ENCODE data around the gene CFD. TPM values are rescaled to one million over a fixed set of nuclear protein-coding genes. Genes with fewer than 3 reads are reported as not detected.

The CFD gene
- total and polyA plus RNA-seq, 2 donors, result 6.3 to 40.0 TPM

- H3K27ac ChIP-seq (ENCODE audit: low read depth in 1 of 2, low read length in 1 of 2), result no peak overlapping the region
- peaks cover 7 to 19% of the 10 kb centered on the region in 2 donors for H3K27me3 ChIP-seq (ENCODE audit: control insufficient read depth in 2 of 2, insufficient read depth in 1 of 2, low read length in 1 of 2)
- 95% methylated on average over 16 of the region's 16 CpGs for WGBS
- H3K9me3 ChIP-seq (ENCODE audit: control insufficient read depth in 2 of 2, insufficient read depth in 1 of 2, low read length in 1 of 2), result peaks cover 0 to 10% of the 10 kb centered on the region in 2 donors
- DNase-seq (ENCODE audit: low read depth in 6 of 9, low spot score in 9 of 9), result no peak
- H3K4me3 ChIP-seq (ENCODE audit: low read length in 2 of 2), result no peak overlapping the region
- H3K36me3 ChIP-seq (ENCODE audit: control insufficient read depth in 2 of 2, insufficient read depth in 2 of 2, low read length in 1 of 2), result peaks cover 31 to 48% of the 10 kb centered on the region in 2 donors
- H3K4me1 ChIP-seq (ENCODE audit: control insufficient read depth in 2 of 2, insufficient read depth in 2 of 2, low read length in 2 of 2), result peaks cover 7 to 22% of the 10 kb centered on the region in 2 donors
These were observed 7.9 kb downstream of the CFD start for GRCh38 chr19:867301-867793.

- H3K4me1 ChIP-seq (ENCODE audit: control insufficient read depth in 2 of 2, insufficient read depth in 2 of 2, low read length in 2 of 2), result peaks cover 2 to 18% of the 10 kb centered on the region in 2 donors
- DNase-seq (ENCODE audit: low read depth in 6 of 9, low spot score in 9 of 9), result no peak
- peaks cover 31 to 48% of the 10 kb centered on the region in 2 donors for H3K36me3 ChIP-seq (ENCODE audit: control insufficient read depth in 2 of 2, insufficient read depth in 2 of 2, low read length in 1 of 2)
- WGBS, result 99% methylated on average over 39 of the region's 39 CpGs
- peaks cover 5 to 13% of the 10 kb centered on the region in 2 donors for H3K27me3 ChIP-seq (ENCODE audit: control insufficient read depth in 2 of 2, insufficient read depth in 1 of 2, low read length in 1 of 2)
- no peak overlapping the region for H3K4me3 ChIP-seq (ENCODE audit: low read length in 2 of 2)
- H3K9me3 ChIP-seq (ENCODE audit: control insufficient read depth in 2 of 2, insufficient read depth in 1 of 2, low read length in 1 of 2), result peaks cover 0 to 4% of the 10 kb centered on the region in 2 donors
- no peak overlapping the region for H3K27ac ChIP-seq (ENCODE audit: low read depth in 1 of 2, low read length in 1 of 2)
These were observed 8.5 kb downstream of the CFD start for GRCh38 chr19:867855-868457.

GRCh38 chr19:868458-869244, 9.2 kb downstream of the CFD start:
- no peak overlapping the region for H3K27ac ChIP-seq (ENCODE audit: low read depth in 1 of 2, low read length in 1 of 2)
- H3K4me1 ChIP-seq (ENCODE audit: control insufficient read depth in 2 of 2, insufficient read depth in 2 of 2, low read length in 2 of 2), result peaks cover 0 to 11% of the 10 kb centered on the region in 2 donors
- peaks cover 34 to 52% of the 10 kb centered on the region in 2 donors for H3K36me3 ChIP-seq (ENCODE audit: control insufficient read depth in 2 of 2, insufficient read depth in 2 of 2, low read length in 1 of 2)
- 95% methylated on average over 34 of the region's 34 CpGs for WGBS
- no peak for DNase-seq (ENCODE audit: low read depth in 6 of 9, low spot score in 9 of 9)
- no peak overlapping the region for H3K4me3 ChIP-seq (ENCODE audit: low read length in 2 of 2)
- H3K9me3 ChIP-seq (ENCODE audit: control insufficient read depth in 2 of 2, insufficient read depth in 1 of 2, low read length in 1 of 2), result no peaks in the 10 kb centered on the region
- H3K27me3 ChIP-seq (ENCODE audit: control insufficient read depth in 2 of 2, insufficient read depth in 1 of 2, low read length in 1 of 2), result peaks cover 0 to 6% of the 10 kb centered on the region in 2 donors

- peaks cover 0 to 6% of the 10 kb centered on the region in 2 donors for H3K4me1 ChIP-seq (ENCODE audit: control insufficient read depth in 2 of 2, insufficient read depth in 2 of 2, low read length in 2 of 2)
- H3K27ac ChIP-seq (ENCODE audit: low read depth in 1 of 2, low read length in 1 of 2), result no peak overlapping the region
- H3K4me3 ChIP-seq (ENCODE audit: low read length in 2 of 2), result no peak overlapping the region
- H3K27me3 ChIP-seq (ENCODE audit: control insufficient read depth in 2 of 2, insufficient read depth in 1 of 2, low read length in 1 of 2), result no peaks in the 10 kb centered on the region
- no peak for DNase-seq (ENCODE audit: low read depth in 6 of 9, low spot score in 9 of 9)
- WGBS, result 95% methylated on average over 29 of the region's 29 CpGs
- no peaks in the 10 kb centered on the region for H3K9me3 ChIP-seq (ENCODE audit: control insufficient read depth in 2 of 2, insufficient read depth in 1 of 2, low read length in 1 of 2)
- H3K36me3 ChIP-seq (ENCODE audit: control insufficient read depth in 2 of 2, insufficient read depth in 2 of 2, low read length in 1 of 2), result peaks cover 36 to 58% of the 10 kb centered on the region in 2 donors
These were observed 10.0 kb downstream of the CFD start for GRCh38 chr19:869245-870177.

- no peak overlapping the region for H3K4me3 ChIP-seq (ENCODE audit: low read length in 2 of 2)
- DNase-seq (ENCODE audit: low read depth in 6 of 9, low spot score in 9 of 9), result no peak
- H3K9me3 ChIP-seq (ENCODE audit: control insufficient read depth in 2 of 2, insufficient read depth in 1 of 2, low read length in 1 of 2), result no peaks in the 10 kb centered on the region
- no peaks in the 10 kb centered on the region for H3K27me3 ChIP-seq (ENCODE audit: control insufficient read depth in 2 of 2, insufficient read depth in 1 of 2, low read length in 1 of 2)
- H3K27ac ChIP-seq (ENCODE audit: low read depth in 1 of 2, low read length in 1 of 2), result no peak overlapping the region
- peaks cover 0 to 6% of the 10 kb centered on the region in 2 donors for H3K4me1 ChIP-seq (ENCODE audit: control insufficient read depth in 2 of 2, insufficient read depth in 2 of 2, low read length in 2 of 2)
- WGBS, result 98% methylated on average over 8 of the region's 8 CpGs
- H3K36me3 ChIP-seq (ENCODE audit: control insufficient read depth in 2 of 2, insufficient read depth in 2 of 2, low read length in 1 of 2), result peaks cover 36 to 65% of the 10 kb centered on the region in 2 donors
These were observed 10.8 kb downstream of the CFD start for GRCh38 chr19:870314-870713.

- H3K4me1 ChIP-seq (ENCODE audit: control insufficient read depth in 2 of 2, insufficient read depth in 2 of 2, low read length in 2 of 2), result peaks cover 0 to 6% of the 10 kb centered on the region in 2 donors
- H3K27ac ChIP-seq (ENCODE audit: low read depth in 1 of 2, low read length in 1 of 2), result no peak overlapping the region
- H3K36me3 ChIP-seq (ENCODE audit: control insufficient read depth in 2 of 2, insufficient read depth in 2 of 2, low read length in 1 of 2), result peaks cover 37 to 72% of the 10 kb centered on the region in 2 donors
- no peak overlapping the region for H3K4me3 ChIP-seq (ENCODE audit: low read length in 2 of 2)
- no peaks in the 10 kb centered on the region for H3K27me3 ChIP-seq (ENCODE audit: control insufficient read depth in 2 of 2, insufficient read depth in 1 of 2, low read length in 1 of 2)
- DNase-seq (ENCODE audit: low read depth in 6 of 9, low spot score in 9 of 9), result no peak
- H3K9me3 ChIP-seq (ENCODE audit: control insufficient read depth in 2 of 2, insufficient read depth in 1 of 2, low read length in 1 of 2), result no peaks in the 10 kb centered on the region
- WGBS, result 95% methylated on average over 28 of the region's 28 CpGs
These were observed 11.5 kb downstream of the CFD start for GRCh38 chr19:870963-871401.

GRCh38 chr19:871446-872265, 12.2 kb downstream of the CFD start:
- no peak overlapping the region for H3K27ac ChIP-seq (ENCODE audit: low read depth in 1 of 2, low read length in 1 of 2)
- H3K4me3 ChIP-seq (ENCODE audit: low read length in 2 of 2), result no peak overlapping the region
- H3K4me1 ChIP-seq (ENCODE audit: control insufficient read depth in 2 of 2, insufficient read depth in 2 of 2, low read length in 2 of 2), result peaks cover 0 to 6% of the 10 kb centered on the region in 2 donors
- no peak for DNase-seq (ENCODE audit: low read depth in 6 of 9, low spot score in 9 of 9)
- no peaks in the 10 kb centered on the region for H3K9me3 ChIP-seq (ENCODE audit: control insufficient read depth in 2 of 2, insufficient read depth in 1 of 2, low read length in 1 of 2)
- WGBS, result 98% methylated on average over 22 of the region's 33 CpGs
- no peaks in the 10 kb centered on the region for H3K27me3 ChIP-seq (ENCODE audit: control insufficient read depth in 2 of 2, insufficient read depth in 1 of 2, low read length in 1 of 2)
- peaks cover 39 to 79% of the 10 kb centered on the region in 2 donors for H3K36me3 ChIP-seq (ENCODE audit: control insufficient read depth in 2 of 2, insufficient read depth in 2 of 2, low read length in 1 of 2)

- Histone ChIP-seq H3K36me3 (ENCODE audit: control insufficient read depth in 2 of 2, insufficient read depth in 2 of 2, low read length in 1 of 2) (peaks cover 40 to 82% of the 10 kb centered on the region in 2 donors), H3K9me3 (ENCODE audit: control insufficient read depth in 2 of 2, insufficient read depth in 1 of 2, low read length in 1 of 2) (no peaks in the 10 kb centered on the region), H3K27ac (ENCODE audit: low read depth in 1 of 2, low read length in 1 of 2) (no peak overlapping the region), H3K4me1 (ENCODE audit: control insufficient read depth in 2 of 2, insufficient read depth in 2 of 2, low read length in 2 of 2) (peaks cover 0 to 6% of the 10 kb centered on the region in 2 donors), H3K4me3 (ENCODE audit: low read length in 2 of 2) (no peak overlapping the region), H3K27me3 (ENCODE audit: control insufficient read depth in 2 of 2, insufficient read depth in 1 of 2, low read length in 1 of 2) (no peaks in the 10 kb centered on the region)
- WGBS, result 91% methylated on average over 27 of the region's 27 CpGs
- peak in 4 of 9 donors; percentile 12 to 87 (median 60) for DNase-seq (ENCODE audit: low read depth in 6 of 9, low spot score in 9 of 9)
These were observed 12.9 kb downstream of the CFD start for GRCh38 chr19:872266-872951.
